Fibroblast of lung (primary cell): ENCODE results near the gene KSR2. TPM values are rescaled to one million over a fixed set of nuclear protein-coding genes. Genes with fewer than 3 reads are reported as not detected.

ENCODE experiments used
- DNase-seq, 2 donors: peaks; one replicate each; pipeline versions ENCODE4 v3.0.0 to v3.0.0-alpha.2; 2010; ENCODE audit warnings: low read depth in 2 of 2
- H2AFZ ChIP-seq: 2 replicates; pipeline ENCODE4 v1.5.1; 2012; ENCODE audit warnings: low read length, control low read depth, inconsistent platforms
- H3K27ac ChIP-seq: 2 replicates; pipeline ENCODE4 v1.5.1; 2011; ENCODE audit warnings: low read length, control low read depth; ENCODE audit not compliant: insufficient read depth
- H3K27me3 ChIP-seq: 2 replicates; pipeline ENCODE4 v1.5.1; 2011; ENCODE audit warnings: mild to moderate bottlenecking, low read length; ENCODE audit not compliant: control insufficient read depth, insufficient read depth
- H3K36me3 ChIP-seq: 2 replicates; pipeline ENCODE4 v1.5.1; 2011; ENCODE audit warnings: low read length; ENCODE audit not compliant: control insufficient read depth, insufficient read depth
- H3K4me1 ChIP-seq: 2 replicates; pipeline ENCODE4 v1.5.1; 2011; ENCODE audit warnings: low read length; ENCODE audit not compliant: control insufficient read depth, insufficient read depth; ENCODE audit errors: extremely low read depth
- H3K4me2 ChIP-seq: 2 replicates; pipeline ENCODE4 v1.5.1; 2011; ENCODE audit warnings: low read length, control low read depth; ENCODE audit not compliant: insufficient read depth; ENCODE audit errors: extremely low read depth
- H3K4me3 ChIP-seq, 4 experiments: fragments of 200-600 bp in 1 of 4; sonication (generic) in 1 of 4; replicated peaks in 1 of 4; 2 replicates each; pipeline ENCODE4 v1.5.1; 2011 to 2016; ENCODE audit warnings: low read length in 4 of 4, low read depth in 3 of 4, mild to moderate bottlenecking in 3 of 4, control low read depth in 2 of 4, inconsistent platforms in 1 of 4, mixed read lengths in 1 of 4; ENCODE audit not compliant: insufficient read depth in 1 of 4; ENCODE audit errors: control extremely low read depth in 1 of 4
- H3K79me2 ChIP-seq: 2 replicates; pipeline ENCODE4 v1.5.1; 2012; ENCODE audit warnings: mild to moderate bottlenecking, low read length, inconsistent platforms; ENCODE audit not compliant: control insufficient read depth, insufficient read depth
- H3K9ac ChIP-seq: 2 replicates; pipeline ENCODE4 v1.5.1; 2011; ENCODE audit warnings: mild to moderate bottlenecking, low read length, control low read depth; ENCODE audit not compliant: insufficient read depth
- H3K9me3 ChIP-seq: 2 replicates; pipeline ENCODE4 v1.5.1; 2012; ENCODE audit warnings: low read depth, low read length; ENCODE audit not compliant: control insufficient read depth, insufficient read depth
- H4K20me1 ChIP-seq: 2 replicates; pipeline ENCODE4 v1.5.1; 2011; ENCODE audit warnings: low read length; ENCODE audit not compliant: control insufficient read depth, insufficient read depth; ENCODE audit errors: extremely low read depth
- CTCF ChIP-seq, 2 donors: IDR thresholded peaks in 1 of 2; conservative IDR thresholded peaks in 1 of 2; 1 replicate in 1 of 2; 2 replicates in 1 of 2; pipeline ENCODE4 v1.5.1; 2011 to 2012; ENCODE audit warnings: low read length in 2 of 2, control low read depth in 1 of 2, inconsistent platforms in 1 of 2, low read depth in 1 of 2, mild to moderate bottlenecking in 1 of 2
- EZH2 ChIP-seq: IDR thresholded peaks from 2 replicates; pipeline ENCODE4 v1.5.1; 2012; ENCODE audit warnings: low read length, control low read depth, mild to moderate bottlenecking; ENCODE audit errors: missing control alignments
- polyA plus RNA-seq, 2 donors: library from polyadenylated mRNA; depleted of rRNA in 1 of 2; stranded (reverse) in 1 of 2; unstranded in 1 of 2; fragments of >200 nt; gene quantifications; 2 replicates each; pipeline ENCODE4 v1.2.1, GENCODE V29; 2011 to 2012; ENCODE audit warnings: missing spikeins in 1 of 2
- total RNA-seq: library from RNA; depleted of rRNA; stranded (reverse); fragments of >200 nt; gene quantifications from 2 replicates; pipeline ENCODE4 v1.2.1, GENCODE V29; 2014

KSR2 gene
- total and polyA plus RNA-seq, 2 donors (not counting 1 experiment from before 2014, with no cell fraction given), result not detected

- H3K4me2 ChIP-seq, result no peak overlapping the region
- H2AFZ ChIP-seq, result no peak overlapping the region
- H3K9ac ChIP-seq, result no peak overlapping the region
- H3K27ac ChIP-seq, result no peak overlapping the region
- H3K79me2 ChIP-seq, result no peaks in the 10 kb centered on the region
- no peaks in the 10 kb centered on the region for H3K9me3 ChIP-seq
- TF ChIP-seq CTCF (conservative IDR thresholded peaks at IDR 0.05 in 1 of 2, IDR thresholded peaks at IDR 0.05 in 1 of 2; ENCODE audit: low read depth in 1 of 2, low read length in 2 of 2) (no peak), EZH2 (no peak)
- no peak overlapping the region for H3K4me3 ChIP-seq
- H3K27me3 ChIP-seq, result peaks cover 2% of the 10 kb centered on the region
- no peaks in the 10 kb centered on the region for H3K36me3 ChIP-seq
- no peaks in the 10 kb centered on the region for H3K4me1 ChIP-seq
- no peak for DNase-seq
- no peaks in the 10 kb centered on the region for H4K20me1 ChIP-seq
These were observed 131.1 kb downstream of the KSR2 start for GRCh38 chr12:117837737-117838050.

GRCh38 chr12:117836999-117837736, 131.6 kb downstream of the KSR2 start:
- Histone ChIP-seq H3K4me1 (no peaks in the 10 kb centered on the region), H3K4me3 (no peak overlapping the region), H3K9me3 (no peaks in the 10 kb centered on the region), H3K27me3 (peaks cover 2% of the 10 kb centered on the region), H3K36me3 (no peaks in the 10 kb centered on the region), H3K9ac (no peak overlapping the region), H3K27ac (no peak overlapping the region), H3K4me2 (peak overlapping the region; percentile 32), H3K79me2 (no peaks in the 10 kb centered on the region), H2AFZ (peak overlapping the region; percentile 34), H4K20me1 (no peaks in the 10 kb centered on the region)
- peak; percentile 56 to 67 for DNase-seq
- TF ChIP-seq CTCF (conservative IDR thresholded peaks at IDR 0.05 in 1 of 2, IDR thresholded peaks at IDR 0.05 in 1 of 2; ENCODE audit: low read depth in 1 of 2, low read length in 2 of 2) (peak; percentile 90 to 97), EZH2 (no peak)

GRCh38 chr12:117836476-117836875, 132.3 kb downstream of the KSR2 start:
- Histone ChIP-seq H2AFZ (no peak overlapping the region), H3K9me3 (no peaks in the 10 kb centered on the region), H4K20me1 (no peaks in the 10 kb centered on the region), H3K4me2 (no peak overlapping the region), H3K9ac (no peak overlapping the region), H3K36me3 (no peaks in the 10 kb centered on the region), H3K27ac (no peak overlapping the region), H3K27me3 (peaks cover 2% of the 10 kb centered on the region), H3K4me3 (no peak overlapping the region), H3K4me1 (no peaks in the 10 kb centered on the region), H3K79me2 (no peaks in the 10 kb centered on the region)
- DNase-seq, result no peak
- TF ChIP-seq CTCF (conservative IDR thresholded peaks at IDR 0.05 in 1 of 2, IDR thresholded peaks at IDR 0.05 in 1 of 2; ENCODE audit: low read depth in 1 of 2, low read length in 2 of 2) (no peak), EZH2 (no peak)
